AG04450 (cell line): ENCODE results near the gene MAB21L3. TPM values are rescaled to one million over a fixed set of nuclear protein-coding genes. Genes with fewer than 3 reads are reported as not detected.

ENCODE experiments used
- CTCF ChIA-PET: fragments of 300-600, 350-600 bp; formaldehyde crosslinking; extraction: SDS; loops from one replicate; lab custom pipeline; 2022; ENCODE audit warnings: antibody characterized with exemption, inconsistent platforms; lab: Charles Lee
- POLR2A ChIA-PET: fragments of 350-600 bp; formaldehyde crosslinking; extraction: SDS; loops from one replicate; lab custom pipeline; 2021; ENCODE audit warnings: antibody characterized with exemption, inconsistent platforms; lab: Yijun Ruan, JAX
- DNase-seq: peaks from one replicate; pipeline ENCODE4 v3.0.0-alpha.2; 2011; ENCODE audit warnings: low read depth, low spot score
- H3K27ac ChIP-seq: one replicate; pipeline ENCODE4 v1.5.1; 2012; ENCODE audit warnings: low read depth, low read length, control low read depth
- H3K27me3 ChIP-seq: one replicate; pipeline ENCODE4 v1.6.0; 2012; ENCODE audit warnings: low read length; ENCODE audit not compliant: control insufficient read depth, insufficient read depth
- H3K4me3 ChIP-seq: 2 replicates; pipeline ENCODE4 v1.5.1; 2011; ENCODE audit warnings: mild to moderate bottlenecking, low read depth, low read length, control low read depth
- H3K9me3 ChIP-seq: 2 replicates; pipeline ENCODE4 v1.5.1; 2012; ENCODE audit warnings: low read length; ENCODE audit not compliant: control insufficient read depth, insufficient read depth
- polyA plus RNA-seq: library from polyadenylated mRNA; depleted of rRNA; stranded (reverse); fragments of >200 nt; gene quantifications from 2 replicates; pipeline ENCODE4 v1.2.3, GENCODE V29; 2011
- TF ChIP-seq, protein P1 (sequence below): IDR thresholded peaks from 2 replicates; pipeline ENCODE4 v1.5.1; 2011; ENCODE audit warnings: low read depth, low read length, control low read depth, inconsistent platforms

MAB21L3 gene
- polyA plus RNA-seq, 1 experiment: not detected

DNA sequence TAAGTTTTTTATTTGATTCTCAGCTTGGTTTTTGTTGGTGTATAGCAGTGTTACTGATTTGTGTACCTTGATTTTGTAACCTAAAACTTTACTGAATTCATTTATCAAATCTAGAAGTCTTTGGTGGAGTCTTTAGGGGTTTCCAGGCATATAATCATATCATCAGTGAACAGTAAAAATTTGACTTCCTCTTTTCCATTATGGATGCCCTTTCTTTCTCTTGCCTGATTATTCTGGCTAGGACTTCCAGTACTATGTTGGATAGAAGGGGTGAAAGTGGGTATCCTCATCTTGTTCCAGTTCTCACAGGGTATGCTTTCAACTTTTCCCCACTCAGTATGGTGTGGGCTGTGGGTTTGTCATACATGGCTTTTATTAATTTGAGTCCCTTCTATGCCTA lies 23.6 kb upstream of the MAB21L3 start:
- TF ChIP-seq, protein P1, sequence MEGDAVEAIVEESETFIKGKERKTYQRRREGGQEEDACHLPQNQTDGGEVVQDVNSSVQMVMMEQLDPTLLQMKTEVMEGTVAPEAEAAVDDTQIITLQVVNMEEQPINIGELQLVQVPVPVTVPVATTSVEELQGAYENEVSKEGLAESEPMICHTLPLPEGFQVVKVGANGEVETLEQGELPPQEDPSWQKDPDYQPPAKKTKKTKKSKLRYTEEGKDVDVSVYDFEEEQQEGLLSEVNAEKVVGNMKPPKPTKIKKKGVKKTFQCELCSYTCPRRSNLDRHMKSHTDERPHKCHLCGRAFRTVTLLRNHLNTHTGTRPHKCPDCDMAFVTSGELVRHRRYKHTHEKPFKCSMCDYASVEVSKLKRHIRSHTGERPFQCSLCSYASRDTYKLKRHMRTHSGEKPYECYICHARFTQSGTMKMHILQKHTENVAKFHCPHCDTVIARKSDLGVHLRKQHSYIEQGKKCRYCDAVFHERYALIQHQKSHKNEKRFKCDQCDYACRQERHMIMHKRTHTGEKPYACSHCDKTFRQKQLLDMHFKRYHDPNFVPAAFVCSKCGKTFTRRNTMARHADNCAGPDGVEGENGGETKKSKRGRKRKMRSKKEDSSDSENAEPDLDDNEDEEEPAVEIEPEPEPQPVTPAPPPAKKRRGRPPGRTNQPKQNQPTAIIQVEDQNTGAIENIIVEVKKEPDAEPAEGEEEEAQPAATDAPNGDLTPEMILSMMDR: no peak
- Histone ChIP-seq H3K4me3 (no peak overlapping the region), H3K9me3 (no peaks in the 10 kb centered on the region), H3K27me3 (no peaks in the 10 kb centered on the region), H3K27ac (no peak overlapping the region)
- ChIA-PET POLR2A (no interaction called here), CTCF (no interaction called here)
- DNase-seq: no peak

DNA sequence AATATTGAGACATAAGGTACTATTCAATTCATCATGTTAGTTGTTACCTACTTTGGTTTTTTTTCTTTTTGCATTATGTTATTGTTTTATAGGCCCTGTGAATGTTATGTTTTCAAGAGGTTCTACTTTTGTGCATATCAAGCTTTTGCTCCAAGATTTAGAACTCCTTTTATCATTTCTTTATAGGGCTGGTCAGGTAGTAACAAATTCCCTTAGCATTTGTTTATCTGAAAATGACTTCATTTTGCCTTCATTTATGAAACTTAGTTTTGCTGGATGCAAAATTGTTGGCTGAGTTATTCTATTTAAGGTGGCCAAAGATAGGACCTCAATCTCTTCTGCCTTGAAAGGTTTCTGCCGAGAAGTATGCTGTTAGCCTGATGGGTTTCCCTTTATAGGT lies 21.3 kb upstream of the MAB21L3 start:
- Histone ChIP-seq H3K27me3 (no peaks in the 10 kb centered on the region), H3K9me3 (no peaks in the 10 kb centered on the region), H3K27ac (no peak overlapping the region), H3K4me3 (no peak overlapping the region)
- POLR2A ChIA-PET: no interaction called here
- no peak for DNase-seq
- CTCF ChIA-PET: no interaction called here
- TF ChIP-seq, protein P1: no peak

DNA sequence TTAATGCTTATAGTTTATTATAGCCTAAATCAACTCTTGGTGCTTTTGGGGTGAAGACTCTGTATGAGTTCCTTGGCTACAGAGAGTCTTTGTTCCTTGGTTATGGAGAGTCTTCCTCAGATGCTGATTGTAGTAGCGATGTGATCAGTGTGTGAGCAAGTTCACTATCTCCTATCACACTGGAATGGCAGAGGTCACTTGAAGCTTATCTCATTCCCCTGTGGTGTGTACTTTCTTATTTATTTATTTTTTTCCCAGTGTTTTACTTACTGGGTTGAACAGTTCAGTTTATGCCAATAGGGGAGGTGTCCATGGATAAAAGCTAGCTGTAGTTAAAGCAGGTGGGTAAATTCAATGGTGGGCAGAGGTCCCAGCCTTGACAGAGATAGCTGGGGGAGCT lies 20.1 kb upstream of the MAB21L3 start:
- no peaks in the 10 kb centered on the region for H3K27me3 ChIP-seq
- TF ChIP-seq, protein P1: no peak
- no peak for DNase-seq
- ChIA-PET POLR2A (no interaction called here), CTCF (no interaction called here)
- H3K27ac ChIP-seq: no peak overlapping the region
- no peaks in the 10 kb centered on the region for H3K9me3 ChIP-seq
- no peak overlapping the region for H3K4me3 ChIP-seq

DNA sequence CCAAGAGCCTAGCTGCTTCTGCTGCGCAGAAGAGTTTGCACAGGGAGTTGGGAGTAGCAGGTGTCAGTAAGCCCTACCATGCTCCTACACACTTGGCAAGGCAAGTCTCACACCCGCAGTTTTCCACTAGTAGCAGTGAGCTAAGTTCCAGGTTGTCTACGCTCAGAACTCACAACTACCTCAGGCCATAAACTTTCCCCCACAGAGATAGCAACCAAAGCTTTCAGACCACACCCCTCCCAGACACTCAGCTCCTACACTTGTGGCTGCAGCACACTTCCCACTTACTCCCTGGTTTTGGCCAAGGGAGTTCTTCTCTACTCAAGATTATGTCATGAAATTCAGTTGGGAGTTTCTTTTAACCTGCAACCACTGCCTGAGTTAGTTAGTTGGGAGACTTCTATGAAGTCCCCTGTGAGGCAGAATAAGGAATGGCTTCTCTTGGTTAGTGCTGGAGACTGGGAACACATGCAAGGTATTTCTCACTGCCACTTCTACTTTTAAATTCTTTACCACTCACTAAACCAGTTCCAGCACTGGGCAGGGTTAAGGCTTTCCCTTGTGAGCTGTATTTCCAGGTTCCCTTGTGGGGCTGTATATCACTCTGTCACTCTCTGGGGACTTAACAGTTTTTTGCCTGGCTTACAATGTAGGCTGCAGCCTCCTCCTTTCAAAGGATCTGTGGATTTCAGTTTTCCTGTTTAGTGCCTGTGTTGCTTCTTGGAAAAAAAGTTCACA lies 18.3 kb upstream of the MAB21L3 start:
- CTCF ChIA-PET: no interaction called here
- no peak for DNase-seq
- Histone ChIP-seq H3K27ac (no peak overlapping the region), H3K27me3 (no peaks in the 10 kb centered on the region), H3K4me3 (no peak overlapping the region), H3K9me3 (no peaks in the 10 kb centered on the region)
- POLR2A ChIA-PET: interaction anchor here (0.5 kb wide), 1 partner anchor 314 kb away, joined by 3 read pairs; no protein-coding TSS in a partner anchor
- TF ChIP-seq, protein P1: no peak

DNA sequence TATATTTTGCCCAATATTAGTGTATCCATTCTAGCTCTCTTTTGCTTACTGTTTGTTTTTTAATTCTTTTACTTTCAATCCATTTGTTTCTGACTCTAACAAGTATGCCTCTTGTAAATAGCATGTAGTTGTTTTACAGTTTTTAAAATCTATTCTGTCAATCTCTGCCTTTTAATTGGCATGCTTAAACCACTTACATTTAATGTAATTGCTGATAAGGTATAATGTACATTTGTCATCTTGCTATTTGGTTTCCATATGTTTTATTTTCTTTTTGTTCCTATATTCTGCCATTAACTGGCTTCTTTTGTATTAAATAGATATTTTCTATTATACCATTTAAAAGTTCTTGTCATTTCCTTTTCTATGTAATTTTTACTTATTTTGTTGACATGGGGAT lies 16.2 kb upstream of the MAB21L3 start:
- H3K27ac ChIP-seq: no peak overlapping the region
- ChIA-PET CTCF (no interaction called here), POLR2A (no interaction called here)
- no peak overlapping the region for H3K4me3 ChIP-seq
- no peaks in the 10 kb centered on the region for H3K9me3 ChIP-seq
- H3K27me3 ChIP-seq: no peaks in the 10 kb centered on the region
- TF ChIP-seq, protein P1: no peak
- DNase-seq: no peak
